Effector CD8-positive, alpha-beta T cell (primary cell): Measurements from ENCODE around the gene MCTP2.
A peak's percentile ranks its signal among the peaks of the same experiment; 100 is the strongest.

Experiments
- DNase-seq: peaks from one replicate; lab custom pipeline; 2025; lab: John Stamatoyannopoulos, UW

The MCTP2 gene

GRCh38 chr15:94298364-94298763, 67.0 kb downstream of the MCTP2 start:
- no peak for DNase-seq

GRCh38 chr15:94300612-94301011, 69.3 kb downstream of the MCTP2 start:
- DNase-seq, result no peak

GRCh38 chr15:94305133-94305532, 73.8 kb downstream of the MCTP2 start:
- DNase-seq, result no peak

- DNase-seq, result no peak
Observed at GRCh38 chr15:94306700-94307650, 75.6 kb downstream of the MCTP2 start.

- no peak for DNase-seq
Observed at GRCh38 chr15:94312946-94313345, 81.6 kb downstream of the MCTP2 start.

- DNase-seq, result no peak
Observed at GRCh38 chr15:94314639-94315038, 83.3 kb downstream of the MCTP2 start.

GRCh38 chr15:94317211-94317610, 85.8 kb downstream of the MCTP2 start:
- no peak for DNase-seq

- DNase-seq, result no peak
Observed at GRCh38 chr15:94322141-94322540, 90.8 kb downstream of the MCTP2 start.

GRCh38 chr15:94323076-94323475, 91.7 kb downstream of the MCTP2 start:
- no peak for DNase-seq

GRCh38 chr15:94324117-94324826, 92.9 kb downstream of the MCTP2 start:
- peak; percentile 21 for DNase-seq

GRCh38 chr15:94324835-94325767, 93.7 kb downstream of the MCTP2 start:
- no peak for DNase-seq

GRCh38 chr15:94327356-94327936, 96.1 kb downstream of the MCTP2 start:
- DNase-seq, result no peak

GRCh38 chr15:94331731-94332130, 100.4 kb downstream of the MCTP2 start:
- DNase-seq, result no peak

GRCh38 chr15:94335616-94336015, 104.3 kb downstream of the MCTP2 start:
- DNase-seq, result no peak

- DNase-seq, result no peak
Observed at GRCh38 chr15:94336817-94337467, 105.6 kb downstream of the MCTP2 start.

- no peak for DNase-seq
Observed at GRCh38 chr15:94338243-94338846, 107.0 kb downstream of the MCTP2 start.

- DNase-seq, result no peak
Observed at GRCh38 chr15:94346282-94346681, 114.9 kb downstream of the MCTP2 start.

GRCh38 chr15:94348084-94348483, 116.7 kb downstream of the MCTP2 start:
- no peak for DNase-seq

- no peak for DNase-seq
Observed at GRCh38 chr15:94351031-94351535, 119.7 kb downstream of the MCTP2 start.
